Esophagus muscularis mucosa (tissue), 4 donors: ENCODE measurements around the gene RGS12. TPM values are rescaled to one million over a fixed set of nuclear protein-coding genes. Genes with fewer than 3 reads are reported as not detected.
"Not testable (repeated sequence)": the region's sequence is repeated elsewhere in the genome, so short reads cannot be mapped to it uniquely, and the experiment has no call there.

Experiments used
- DNase-seq: peaks from one replicate; pipeline ENCODE4 v3.0.0-alpha.2; 2017; ENCODE audit errors: extremely low spot score
- H3K27ac ChIP-seq, 4 donors: fragments of 200-600 bp; sonication (generic); replicated peaks in 1 of 4; 1 replicate in 3 of 4; 2 replicates in 1 of 4; pipeline ENCODE4 v1.5.1; 2016 to 2019; ENCODE audit warnings: mild to moderate bottlenecking in 1 of 4
- H3K27me3 ChIP-seq, 4 donors: fragments of 200-600 bp; sonication (generic); one replicate each; pipeline versions ENCODE4 v1.5.1 to v1.6.0; 2016 to 2019
- H3K36me3 ChIP-seq, 4 donors: fragments of 200-600 bp; sonication (generic); one replicate each; pipeline ENCODE4 v1.5.1; 2016 to 2019
- H3K4me1 ChIP-seq, 4 donors: fragments of 200-600 bp; sonication (generic); one replicate each; pipeline ENCODE4 v1.5.1; 2016 to 2019
- H3K4me3 ChIP-seq, 4 donors: fragments of 200-600 bp; sonication (generic); 1 replicate in 2 of 4; 2 replicates in 2 of 4; pipeline ENCODE4 v1.5.1; 2016 to 2019; ENCODE audit warnings: mild to moderate bottlenecking in 4 of 4, moderate library complexity in 1 of 4
- H3K9me3 ChIP-seq, 4 donors: fragments of 200-600 bp; sonication (generic); 1 replicate in 3 of 4; 2 replicates in 1 of 4; pipeline ENCODE4 v1.5.1; 2016 to 2019
- CTCF ChIP-seq, 3 experiments: fragments of 200-600 bp in 2 of 3; fragments of 450-650 bp in 1 of 3; sonication (generic) in 2 of 3; IDR thresholded peaks; one replicate each; pipeline ENCODE4 v1.5.1; 2017 to 2019; ENCODE audit warnings: antibody characterized with exemption in 3 of 3, mild to moderate bottlenecking in 2 of 3, moderate library complexity in 1 of 3
- EP300 ChIP-seq: sonication (generic); formaldehyde crosslinking; IDR thresholded peaks from one replicate; pipeline ENCODE4 v1.6.1; 2017; ENCODE audit warnings: antibody characterized with exemption
- POLR2A ChIP-seq: fragments of 450-650 bp; IDR thresholded peaks from one replicate; pipeline ENCODE4 v1.6.1; 2017; ENCODE audit warnings: antibody characterized with exemption, moderate library complexity, mild to moderate bottlenecking, low read depth
- POLR2AphosphoS5 ChIP-seq, 2 donors: sonication (generic); formaldehyde crosslinking; IDR thresholded peaks; one replicate each; pipeline ENCODE4 v1.6.1; 2017; ENCODE audit warnings: antibody characterized with exemption in 2 of 2
- WGBS: methylation state at CpG from one replicate; pipeline ENCODE4 v1.1.5; 2018; 5-methylcytosine and 5-hydroxymethylcytosine counted together
- intact Hi-C: fragments of 100-400 bp; cut with DNase I; formaldehyde crosslinking; loops from one replicate; pipeline ENCODE4 v1.15.1; 2023
- total RNA-seq, 4 donors: library from RNA; depleted of rRNA; stranded (reverse); fragments of >200 nt; gene quantifications; one replicate each; pipeline versions ENCODE4 v1.1.0 to v1.2.1, GENCODE V29; 2016

Gene RGS12
- total RNA-seq, 4 donors from 2014 or later = 16.2 to 23.0 (median 19.2) TPM

DNA sequence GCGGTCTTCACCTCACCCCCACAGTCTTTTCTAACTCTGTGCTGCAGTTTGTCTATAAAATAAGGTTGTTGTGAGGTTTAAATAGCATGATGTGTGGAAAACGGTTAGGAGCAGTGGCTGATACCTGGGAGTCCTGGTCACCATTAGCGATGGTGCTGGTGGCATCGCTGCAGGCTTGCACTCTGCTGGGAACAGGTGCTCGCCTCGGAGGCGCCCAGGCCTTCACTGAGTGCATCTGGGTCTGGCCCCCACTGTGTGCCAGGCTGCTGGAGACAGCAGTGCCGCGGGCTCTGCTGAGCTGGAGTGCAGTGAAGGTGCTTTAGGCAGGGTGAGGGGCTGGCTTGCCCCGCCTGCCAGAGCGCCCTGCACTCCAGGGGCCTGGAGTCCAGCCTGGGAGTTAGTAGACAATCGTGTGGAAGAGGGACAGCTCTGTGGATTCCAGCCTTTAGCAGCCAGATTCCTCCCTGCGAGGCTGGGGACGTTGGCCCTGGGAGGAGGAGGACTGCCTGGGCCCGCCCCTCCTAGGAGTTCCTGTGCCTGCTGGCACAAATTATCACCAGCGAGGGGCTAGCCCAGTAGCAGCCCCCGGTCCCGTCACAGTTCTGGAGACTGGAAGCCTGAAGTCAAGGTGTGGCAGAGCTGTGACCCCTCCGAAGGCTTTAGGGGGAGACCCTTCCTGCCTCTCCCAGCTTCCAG, 7.3 kb downstream of the RGS12 start:
- Histone ChIP-seq H3K9me3 (peaks cover 0 to 8% (median 5%) of the 10 kb centered on the region in 4 donors), H3K27me3 (no peaks in the 10 kb centered on the region), H3K4me1 (peaks cover 21 to 57% (median 46%) of the 10 kb centered on the region in 4 donors), H3K4me3 (no peak overlapping the region), H3K36me3 (no peaks in the 10 kb centered on the region), H3K27ac (no peak overlapping the region)
- intact Hi-C loops = no loop called here
- 78% methylated on average over 15 of the region's 19 CpGs for WGBS
- DNase-seq = no peak
- TF ChIP-seq EP300 (no peak), POLR2A (no peak), POLR2AphosphoS5 (IDR thresholded peaks at IDR 0.05) (no peak), CTCF (IDR thresholded peaks at IDR 0.05) (no peak)

DNA sequence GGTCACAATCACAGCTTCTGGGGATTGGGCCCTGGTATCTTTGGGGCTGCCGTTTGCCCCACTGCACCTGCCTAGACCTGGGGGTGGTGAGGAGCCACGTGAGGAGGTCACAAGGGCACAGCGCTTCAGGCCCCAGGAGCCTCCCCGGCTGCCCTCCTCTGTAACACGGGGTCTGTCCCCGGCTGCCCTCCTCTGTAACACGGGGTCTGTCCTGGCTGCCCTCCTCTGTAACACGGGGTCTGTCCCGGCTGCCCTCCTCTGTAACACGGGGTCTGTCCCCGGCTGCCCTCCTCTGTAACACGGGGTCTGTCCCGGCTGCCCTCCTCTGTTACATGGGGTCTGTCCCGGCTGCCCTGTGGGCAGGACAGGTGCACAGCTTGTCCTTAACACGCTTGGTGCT, 8.1 kb downstream of the RGS12 start:
- intact Hi-C loops, H3K27me3 ChIP-seq, H3K36me3 ChIP-seq, H3K4me3 ChIP-seq, DNase-seq, H3K27ac ChIP-seq, H3K9me3 ChIP-seq: not testable (repeated sequence)
- 91% methylated on average over 14 of the region's 15 CpGs for WGBS
- peaks cover 29 to 64% (median 53%) of the 10 kb centered on the region in 4 donors for H3K4me1 ChIP-seq

GRCh38 chr4:3301450-3302172, 8.8 kb downstream of the RGS12 start:
- Histone ChIP-seq H3K36me3 (no peaks in the 10 kb centered on the region), H3K27ac (no peak overlapping the region), H3K4me1 (peaks cover 34 to 72% (median 60%) of the 10 kb centered on the region in 4 donors), H3K9me3 (peaks cover 0 to 8% (median 5%) of the 10 kb centered on the region in 4 donors), H3K4me3 (no peak overlapping the region), H3K27me3 (no peaks in the 10 kb centered on the region)
- intact Hi-C loops = no loop called here
- 88% methylated on average over 15 of the region's 15 CpGs for WGBS
- no peak for DNase-seq
- no peak for TF ChIP-seq POLR2AphosphoS5 (IDR thresholded peaks at IDR 0.05)
- no peak for TF ChIP-seq EP300
- no peak for TF ChIP-seq CTCF (IDR thresholded peaks at IDR 0.05)

- TF ChIP-seq POLR2A (no peak), EP300 (no peak), POLR2AphosphoS5 (IDR thresholded peaks at IDR 0.05) (no peak), CTCF (IDR thresholded peaks at IDR 0.05) (no peak)
- Histone ChIP-seq H3K27ac (no peak overlapping the region), H3K4me1 (peaks cover 34 to 77% (median 61%) of the 10 kb centered on the region in 4 donors), H3K9me3 (peaks cover 0 to 6% (median 5%) of the 10 kb centered on the region in 4 donors), H3K4me3 (no peak overlapping the region), H3K36me3 (no peaks in the 10 kb centered on the region), H3K27me3 (no peaks in the 10 kb centered on the region)
- intact Hi-C loops = no loop called here
- 82% methylated on average over 17 of the region's 17 CpGs for WGBS
- no peak for DNase-seq
Observed at GRCh38 chr4:3302173-3302785, 9.5 kb downstream of the RGS12 start.

- H3K9me3 ChIP-seq = no peaks in the 10 kb centered on the region
- H3K36me3 ChIP-seq = no peaks in the 10 kb centered on the region
- peaks cover 34 to 84% (median 63%) of the 10 kb centered on the region in 4 donors for H3K4me1 ChIP-seq
- no peaks in the 10 kb centered on the region for H3K27me3 ChIP-seq
- no peak overlapping the region for H3K4me3 ChIP-seq
- H3K27ac ChIP-seq = no peak overlapping the region
- no peak for TF ChIP-seq POLR2A
- no peak for TF ChIP-seq EP300
- TF ChIP-seq POLR2AphosphoS5 (IDR thresholded peaks at IDR 0.05) = no peak
- no peak for TF ChIP-seq CTCF (IDR thresholded peaks at IDR 0.05)
- intact Hi-C loops = no loop called here
- WGBS = 77% methylated on average over 16 of the region's 16 CpGs
- no peak for DNase-seq
Observed at GRCh38 chr4:3302786-3303564, 10.2 kb downstream of the RGS12 start.
